Tibial nerve (tissue), 4 donors: ENCODE results near the gene INTS2. TPM values are rescaled to one million over a fixed set of nuclear protein-coding genes. Genes with fewer than 3 reads are reported as not detected.

Experiments used
- DNase-seq, 2 donors: peaks; one replicate each; pipeline ENCODE4 v3.0.0-alpha.2; 2019; ENCODE audit warnings: low spot score in 2 of 2
- H3K27ac ChIP-seq, 4 donors: fragments of 200-600 bp; sonication (generic) in 3 of 4; one replicate each; pipeline ENCODE4 v1.5.1; 2017 to 2019; ENCODE audit warnings: mild to moderate bottlenecking in 1 of 4
- H3K27me3 ChIP-seq, 2 donors: fragments of 200-600 bp; sonication (generic) in 1 of 2; one replicate each; pipeline versions ENCODE4 v1.5.1 to v1.6.0; 2017 to 2019
- H3K36me3 ChIP-seq, 3 donors: fragments of 200-600 bp; sonication (generic); one replicate each; pipeline ENCODE4 v1.5.1; 2018 to 2019
- H3K4me1 ChIP-seq, 4 donors: fragments of 200-600 bp; sonication (generic) in 3 of 4; one replicate each; pipeline ENCODE4 v1.5.1; 2017 to 2019
- H3K4me3 ChIP-seq, 4 donors: fragments of 200-600 bp; sonication (generic) in 3 of 4; one replicate each; pipeline ENCODE4 v1.5.1; 2017 to 2019; ENCODE audit warnings: mild to moderate bottlenecking in 1 of 4, moderate library complexity in 1 of 4
- H3K9me3 ChIP-seq, 4 donors: fragments of 200-600 bp; sonication (generic) in 3 of 4; one replicate each; pipeline ENCODE4 v1.5.1; 2017 to 2019
- EP300 ChIP-seq, 2 donors: sonication (generic); formaldehyde crosslinking; IDR thresholded peaks; one replicate each; pipeline ENCODE4 v1.6.1; 2017; ENCODE audit warnings: antibody characterized with exemption in 2 of 2, mild to moderate bottlenecking in 1 of 2
- POLR2A ChIP-seq, 2 donors: fragments of 450-650 bp; IDR thresholded peaks; one replicate each; pipeline ENCODE4 v1.6.1; 2017; ENCODE audit warnings: antibody characterized with exemption in 2 of 2, mild to moderate bottlenecking in 2 of 2, moderate library complexity in 2 of 2
- WGBS, 2 donors: methylation state at CpG; one replicate each; pipeline ENCODE4 v1.1.5; 2018; 5-methylcytosine and 5-hydroxymethylcytosine counted together
- total RNA-seq, 4 donors: library from RNA; depleted of rRNA; stranded (reverse); fragments of >200 nt; gene quantifications; one replicate each; pipeline ENCODE4 v1.1.0, GENCODE V29; 2016
- TF ChIP-seq, protein P1 (sequence below), 5 experiments: fragments of 200-600 bp in 3 of 5; fragments of 450-650 bp in 2 of 5; sonication (generic) in 3 of 5; IDR thresholded peaks; one replicate each; pipeline ENCODE4 v1.5.1; 2016 to 2019; ENCODE audit warnings: antibody characterized with exemption in 5 of 5, mild to moderate bottlenecking in 3 of 5, moderate library complexity in 2 of 5

Gene INTS2
- total RNA-seq, 4 donors from 2014 or later, result 10.0 to 15.5 (median 13.0) TPM

DNA sequence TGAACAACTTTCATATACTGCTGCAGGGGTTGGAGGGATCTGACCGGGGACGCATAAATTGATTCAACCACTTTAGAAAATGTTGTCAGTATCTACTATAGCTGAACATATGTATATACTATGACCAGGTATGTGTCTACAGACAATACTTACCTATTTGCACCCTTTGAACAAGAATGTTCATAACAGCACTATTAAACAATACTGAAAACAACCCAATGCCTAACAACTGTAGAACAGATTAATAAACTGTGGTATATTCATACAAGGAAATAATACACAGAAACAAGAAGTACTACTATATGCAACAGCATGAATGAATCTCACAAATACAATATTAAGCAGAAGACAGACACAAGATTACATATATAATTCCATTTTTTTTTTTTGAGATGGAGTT, 74.9 kb downstream of the INTS2 start:
- no peaks in the 10 kb centered on the region for H3K9me3 ChIP-seq
- DNase-seq, result no peak
- TF ChIP-seq, protein P1, sequence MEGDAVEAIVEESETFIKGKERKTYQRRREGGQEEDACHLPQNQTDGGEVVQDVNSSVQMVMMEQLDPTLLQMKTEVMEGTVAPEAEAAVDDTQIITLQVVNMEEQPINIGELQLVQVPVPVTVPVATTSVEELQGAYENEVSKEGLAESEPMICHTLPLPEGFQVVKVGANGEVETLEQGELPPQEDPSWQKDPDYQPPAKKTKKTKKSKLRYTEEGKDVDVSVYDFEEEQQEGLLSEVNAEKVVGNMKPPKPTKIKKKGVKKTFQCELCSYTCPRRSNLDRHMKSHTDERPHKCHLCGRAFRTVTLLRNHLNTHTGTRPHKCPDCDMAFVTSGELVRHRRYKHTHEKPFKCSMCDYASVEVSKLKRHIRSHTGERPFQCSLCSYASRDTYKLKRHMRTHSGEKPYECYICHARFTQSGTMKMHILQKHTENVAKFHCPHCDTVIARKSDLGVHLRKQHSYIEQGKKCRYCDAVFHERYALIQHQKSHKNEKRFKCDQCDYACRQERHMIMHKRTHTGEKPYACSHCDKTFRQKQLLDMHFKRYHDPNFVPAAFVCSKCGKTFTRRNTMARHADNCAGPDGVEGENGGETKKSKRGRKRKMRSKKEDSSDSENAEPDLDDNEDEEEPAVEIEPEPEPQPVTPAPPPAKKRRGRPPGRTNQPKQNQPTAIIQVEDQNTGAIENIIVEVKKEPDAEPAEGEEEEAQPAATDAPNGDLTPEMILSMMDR (IDR thresholded peaks at IDR 0.05), result no peak
- TF ChIP-seq POLR2A (IDR thresholded peaks at IDR 0.05) (no peak), EP300 (IDR thresholded peaks at IDR 0.05) (no peak)
- H3K4me1 ChIP-seq, result no peaks in the 10 kb centered on the region
- no peaks in the 10 kb centered on the region for H3K27me3 ChIP-seq
- no peaks in the 10 kb centered on the region for H3K36me3 ChIP-seq
- WGBS, 2 donors, result 97 to 98% methylated on average over 2 of the region's 2 CpGs
- H3K27ac ChIP-seq, result no peak overlapping the region
- H3K4me3 ChIP-seq, result no peak overlapping the region

DNA sequence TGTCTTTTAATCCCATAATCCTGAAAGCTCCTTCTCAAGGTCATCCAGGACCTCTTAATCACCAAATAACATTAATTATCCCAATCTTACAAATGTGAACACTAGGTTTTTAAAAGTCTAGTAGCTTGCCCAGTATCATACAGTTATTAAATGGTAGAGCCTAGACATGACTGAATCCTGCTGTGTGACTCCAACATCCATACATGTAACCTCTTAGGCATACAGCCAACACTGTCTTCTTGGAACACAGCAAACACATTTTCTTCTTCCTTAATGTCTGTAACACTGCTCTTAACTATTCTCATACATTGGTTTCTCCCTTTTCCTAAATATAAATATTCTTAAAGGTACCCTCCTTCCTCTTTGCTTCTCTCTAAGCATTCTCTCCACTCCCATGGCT, 78.1 kb downstream of the INTS2 start:
- no peak overlapping the region for H3K4me3 ChIP-seq
- no peak for DNase-seq
- H3K27ac ChIP-seq, result no peak overlapping the region
- H3K9me3 ChIP-seq, result no peaks in the 10 kb centered on the region
- no peaks in the 10 kb centered on the region for H3K27me3 ChIP-seq
- no peaks in the 10 kb centered on the region for H3K4me1 ChIP-seq
- H3K36me3 ChIP-seq, result no peaks in the 10 kb centered on the region
- TF ChIP-seq POLR2A (IDR thresholded peaks at IDR 0.05), result no peak
- TF ChIP-seq EP300 (IDR thresholded peaks at IDR 0.05), result no peak
- TF ChIP-seq, protein P1 (IDR thresholded peaks at IDR 0.05), result no peak

DNA sequence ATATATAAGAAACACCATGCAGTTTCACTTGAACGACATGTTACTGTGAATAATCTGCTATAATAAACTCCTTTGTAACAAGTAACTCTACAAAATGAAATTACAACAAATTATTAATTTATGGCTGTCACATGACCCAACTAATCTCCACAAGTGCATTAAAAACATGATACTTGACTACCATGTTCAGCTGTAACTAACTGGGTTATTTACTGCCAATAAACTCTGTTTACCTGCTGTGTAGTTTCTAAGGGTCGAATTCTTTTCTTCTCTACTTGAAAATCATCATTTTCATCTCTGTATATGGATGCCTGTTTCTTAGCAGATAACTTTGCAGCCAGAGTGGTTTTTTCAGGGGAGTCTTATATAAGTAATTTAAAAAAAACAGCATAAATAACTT, 78.9 kb downstream of the INTS2 start:
- DNase-seq, result no peak
- H3K4me1 ChIP-seq, result no peaks in the 10 kb centered on the region
- H3K36me3 ChIP-seq, result no peaks in the 10 kb centered on the region
- WGBS, 2 donors, result 88 to 92% methylated on average over 2 of the region's 2 CpGs
- no peaks in the 10 kb centered on the region for H3K27me3 ChIP-seq
- no peak for TF ChIP-seq EP300 (IDR thresholded peaks at IDR 0.05)
- TF ChIP-seq POLR2A (IDR thresholded peaks at IDR 0.05), result no peak
- TF ChIP-seq, protein P1 (IDR thresholded peaks at IDR 0.05), result no peak
- no peaks in the 10 kb centered on the region for H3K9me3 ChIP-seq
- H3K27ac ChIP-seq, result no peak overlapping the region
- H3K4me3 ChIP-seq, result no peak overlapping the region

DNA sequence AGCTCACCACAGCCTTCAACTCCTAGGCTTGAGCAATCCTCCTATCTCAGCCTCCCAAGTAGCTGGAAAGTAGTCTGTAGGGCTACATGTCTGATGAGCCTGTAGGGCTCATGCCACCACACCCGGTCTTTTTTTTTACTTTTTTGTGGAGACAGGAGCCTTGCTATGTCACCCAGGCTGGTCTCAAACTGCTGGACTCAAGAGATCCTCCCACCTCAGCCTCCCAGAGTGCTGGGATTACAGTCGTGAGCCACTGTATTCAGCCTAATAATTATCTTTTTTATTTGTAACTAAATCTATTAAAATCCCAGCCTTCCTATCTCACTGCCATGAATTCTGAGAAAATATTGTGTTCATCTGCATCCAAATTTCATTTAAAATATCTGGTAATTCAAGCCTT, 79.5 kb downstream of the INTS2 start:
- Histone ChIP-seq H3K27ac (no peak overlapping the region), H3K27me3 (no peaks in the 10 kb centered on the region), H3K36me3 (no peaks in the 10 kb centered on the region), H3K4me3 (no peak overlapping the region), H3K9me3 (no peaks in the 10 kb centered on the region), H3K4me1 (no peaks in the 10 kb centered on the region)
- no peak for DNase-seq
- TF ChIP-seq EP300 (IDR thresholded peaks at IDR 0.05) (no peak), POLR2A (IDR thresholded peaks at IDR 0.05) (no peak)
- TF ChIP-seq, protein P1 (IDR thresholded peaks at IDR 0.05), result no peak
- 97 to 100% methylated on average over 2 of the region's 2 CpGs for WGBS, 2 donors

DNA sequence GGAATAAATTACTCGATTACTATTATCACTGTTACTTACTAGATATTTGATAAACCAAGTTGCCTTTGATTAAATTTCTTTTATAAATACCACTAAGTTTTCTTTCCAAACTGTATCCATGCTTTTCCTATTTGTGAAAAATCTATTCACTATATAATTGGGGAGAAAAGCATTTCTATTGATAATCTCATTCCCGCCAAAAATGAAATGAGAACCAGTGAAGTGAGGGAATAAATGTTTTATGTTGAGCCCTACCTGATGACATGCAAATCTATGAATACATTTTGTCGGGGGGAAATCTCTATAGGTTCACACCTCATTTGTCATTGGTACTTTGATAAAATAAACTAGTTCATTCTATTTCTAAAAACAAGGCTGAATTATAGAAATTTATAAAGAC, 80.1 kb downstream of the INTS2 start:
- TF ChIP-seq EP300 (IDR thresholded peaks at IDR 0.05) (no peak), POLR2A (IDR thresholded peaks at IDR 0.05) (no peak)
- TF ChIP-seq, protein P1 (IDR thresholded peaks at IDR 0.05), result no peak
- no peak for DNase-seq
- no peaks in the 10 kb centered on the region for H3K27me3 ChIP-seq
- H3K36me3 ChIP-seq, result no peaks in the 10 kb centered on the region
- H3K4me3 ChIP-seq, result no peak overlapping the region
- no peaks in the 10 kb centered on the region for H3K4me1 ChIP-seq
- WGBS, 2 donors, result 94 to 96% methylated on average over 3 of the region's 3 CpGs
- no peaks in the 10 kb centered on the region for H3K9me3 ChIP-seq
- H3K27ac ChIP-seq, result no peak overlapping the region
